Skeletal muscle tissue (tissue), 4 donors: Measurements from ENCODE around the gene CRIP3. TPM values are rescaled to one million over a fixed set of nuclear protein-coding genes. Genes with fewer than 3 reads are reported as not detected.

ENCODE experiments used
- H3K27ac ChIP-seq: one replicate; pipeline ENCODE4 v1.7.0; 2013; ENCODE audit warnings: mild to moderate bottlenecking, low read depth, low read length, inconsistent platforms
- H3K27me3 ChIP-seq, 3 donors: one replicate each; pipeline ENCODE4 v1.7.0; 2013; ENCODE audit warnings: low read length in 3 of 3; ENCODE audit not compliant: control insufficient read depth in 3 of 3, insufficient read depth in 3 of 3
- H3K36me3 ChIP-seq, 3 donors: one replicate each; pipeline ENCODE4 v1.7.0; 2013; ENCODE audit warnings: low read length in 3 of 3; ENCODE audit not compliant: control insufficient read depth in 3 of 3, insufficient read depth in 3 of 3
- H3K4me1 ChIP-seq, 3 donors: one replicate each; pipeline ENCODE4 v1.7.0; 2013; ENCODE audit warnings: low read length in 3 of 3, mild to moderate bottlenecking in 3 of 3; ENCODE audit not compliant: control insufficient read depth in 3 of 3, insufficient read depth in 3 of 3
- H3K4me3 ChIP-seq, 3 donors: one replicate each; pipeline ENCODE4 v1.7.0; 2013; ENCODE audit warnings: low read length in 3 of 3
- H3K9ac ChIP-seq, 3 donors: one replicate each; pipeline ENCODE4 v1.7.0; 2013; ENCODE audit warnings: low read length in 3 of 3, mild to moderate bottlenecking in 3 of 3, moderate library complexity in 2 of 3, low read depth in 1 of 3
- H3K9me3 ChIP-seq, 3 donors: one replicate each; pipeline ENCODE4 v1.7.0; 2013; ENCODE audit warnings: low read length in 3 of 3; ENCODE audit not compliant: control insufficient read depth in 3 of 3
- total RNA-seq: library from RNA; depleted of rRNA; stranded (reverse); fragments of >200 nt; gene quantifications from one replicate; pipeline ENCODE4 v1.2.3, GENCODE V29; 2014
- donor health status: Osteomylitis.

CRIP3 gene
- total RNA-seq, 1 donor from 2014 or later = 2.1 TPM

GRCh38 chr6:43292763-43293318 is 15.8 kb downstream of the CRIP3 start:
- no peaks in the 10 kb centered on the region for H3K4me1 ChIP-seq
- no peaks in the 10 kb centered on the region for H3K9me3 ChIP-seq
- no peak overlapping the region for H3K9ac ChIP-seq
- peaks cover 0 to 5% (median 3%) of the 10 kb centered on the region in 3 donors for H3K27me3 ChIP-seq
- H3K4me3 ChIP-seq = no peak overlapping the region
- no peak overlapping the region for H3K27ac ChIP-seq
- H3K36me3 ChIP-seq = no peaks in the 10 kb centered on the region

GRCh38 chr6:43292341-43292740 is 16.3 kb downstream of the CRIP3 start:
- Histone ChIP-seq H3K4me1 (no peaks in the 10 kb centered on the region), H3K9me3 (no peaks in the 10 kb centered on the region)

GRCh38 chr6:43291708-43292107 is 16.9 kb downstream of the CRIP3 start:
- Histone ChIP-seq H3K4me3 (no peak overlapping the region), H3K9ac (no peak overlapping the region), H3K27me3 (peaks cover 0 to 4% (median 0%) of the 10 kb centered on the region in 3 donors), H3K27ac (no peak overlapping the region), H3K9me3 (no peaks in the 10 kb centered on the region), H3K36me3 (no peaks in the 10 kb centered on the region), H3K4me1 (no peaks in the 10 kb centered on the region)

More at GRCh38 chr6:43292341-43292740, 16.3 kb downstream of the CRIP3 start:
- peaks cover 0 to 3% (median under 1%) of the 10 kb centered on the region in 3 donors for H3K27me3 ChIP-seq
- no peaks in the 10 kb centered on the region for H3K36me3 ChIP-seq
- no peak overlapping the region for H3K4me3 ChIP-seq
- H3K27ac ChIP-seq = no peak overlapping the region
- no peak overlapping the region for H3K9ac ChIP-seq

DNA sequence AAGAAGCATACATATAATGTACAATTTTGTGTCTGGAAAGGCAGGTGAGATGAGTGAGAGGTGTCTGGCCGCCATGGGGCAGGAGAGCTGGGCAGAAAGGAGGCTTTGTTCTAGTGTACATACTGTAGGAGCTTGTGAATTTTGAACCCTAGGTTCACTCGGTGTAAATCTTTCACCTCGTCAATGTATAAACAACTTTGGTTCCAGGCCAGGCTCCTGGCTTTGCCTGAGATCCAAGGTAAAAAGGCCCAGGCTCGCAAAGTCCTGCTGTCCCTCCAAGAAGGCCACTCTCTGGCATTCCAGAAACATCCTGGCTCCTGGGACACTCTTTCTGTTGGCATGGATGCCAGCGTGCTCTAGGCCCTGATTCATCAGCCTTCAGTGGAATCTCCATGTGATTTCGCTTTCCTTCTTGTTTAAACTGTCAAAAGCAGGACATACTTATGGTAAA is 17.7 kb downstream of the CRIP3 start:
- Histone ChIP-seq H3K4me1 (no peaks in the 10 kb centered on the region), H3K9ac (no peak overlapping the region), H3K9me3 (no peaks in the 10 kb centered on the region), H3K36me3 (no peaks in the 10 kb centered on the region), H3K4me3 (no peak overlapping the region), H3K27me3 (peaks cover 3 to 12% (median 4%) of the 10 kb centered on the region in 3 donors), H3K27ac (no peak overlapping the region)

GRCh38 chr6:43290339-43290904 is 18.2 kb downstream of the CRIP3 start:
- no peak overlapping the region for H3K9ac ChIP-seq
- H3K36me3 ChIP-seq = no peaks in the 10 kb centered on the region
- H3K9me3 ChIP-seq = no peaks in the 10 kb centered on the region
- H3K27ac ChIP-seq = no peak overlapping the region
- H3K4me1 ChIP-seq = no peaks in the 10 kb centered on the region
- peaks cover 8 to 15% (median 9%) of the 10 kb centered on the region in 3 donors for H3K27me3 ChIP-seq
- no peak overlapping the region for H3K4me3 ChIP-seq

- H3K27ac ChIP-seq = no peak overlapping the region
- H3K4me1 ChIP-seq = no peaks in the 10 kb centered on the region
- no peaks in the 10 kb centered on the region for H3K36me3 ChIP-seq
- H3K27me3 ChIP-seq = peaks cover 15 to 30% (median 27%) of the 10 kb centered on the region in 3 donors
- no peak overlapping the region for H3K9ac ChIP-seq
- H3K9me3 ChIP-seq = no peaks in the 10 kb centered on the region
- no peak overlapping the region for H3K4me3 ChIP-seq
Observed at GRCh38 chr6:43287717-43288679, 20.6 kb downstream of the CRIP3 start.

- H3K36me3 ChIP-seq = no peaks in the 10 kb centered on the region
- H3K4me1 ChIP-seq = no peaks in the 10 kb centered on the region
- no peak overlapping the region for H3K9ac ChIP-seq
- no peak overlapping the region for H3K27ac ChIP-seq
- H3K27me3 ChIP-seq = peaks cover 20 to 37% (median 34%) of the 10 kb centered on the region in 3 donors
- H3K9me3 ChIP-seq = no peaks in the 10 kb centered on the region
- no peak overlapping the region for H3K4me3 ChIP-seq
Observed at GRCh38 chr6:43286980-43287716, 21.5 kb downstream of the CRIP3 start.

GRCh38 chr6:43286456-43286979 is 22.1 kb downstream of the CRIP3 start:
- no peaks in the 10 kb centered on the region for H3K36me3 ChIP-seq
- H3K4me3 ChIP-seq = no peak overlapping the region
- no peaks in the 10 kb centered on the region for H3K4me1 ChIP-seq
- H3K9ac ChIP-seq = no peak overlapping the region
- no peak overlapping the region for H3K27ac ChIP-seq
- peaks cover 25 to 43% (median 34%) of the 10 kb centered on the region in 3 donors for H3K27me3 ChIP-seq
- H3K9me3 ChIP-seq = no peaks in the 10 kb centered on the region

GRCh38 chr6:43285832-43286231 is 22.8 kb downstream of the CRIP3 start:
- Histone ChIP-seq H3K27me3 (peaks cover 28 to 45% (median 35%) of the 10 kb centered on the region in 3 donors), H3K27ac (no peak overlapping the region), H3K4me3 (no peak overlapping the region), H3K9me3 (no peaks in the 10 kb centered on the region), H3K36me3 (no peaks in the 10 kb centered on the region), H3K4me1 (no peaks in the 10 kb centered on the region), H3K9ac (no peak overlapping the region)
